ENCODE measurements around the gene EBLN2. TPM values are rescaled to one million over a fixed set of nuclear protein-coding genes. Genes with fewer than 3 reads are reported as not detected.
A peak's percentile ranks its signal among the peaks of the same experiment; 100 is the strongest.

Gene EBLN2
- total and polyA plus RNA-seq, 2 experiments from 2014 or later = 4.7 to 9.9 TPM

DNA sequence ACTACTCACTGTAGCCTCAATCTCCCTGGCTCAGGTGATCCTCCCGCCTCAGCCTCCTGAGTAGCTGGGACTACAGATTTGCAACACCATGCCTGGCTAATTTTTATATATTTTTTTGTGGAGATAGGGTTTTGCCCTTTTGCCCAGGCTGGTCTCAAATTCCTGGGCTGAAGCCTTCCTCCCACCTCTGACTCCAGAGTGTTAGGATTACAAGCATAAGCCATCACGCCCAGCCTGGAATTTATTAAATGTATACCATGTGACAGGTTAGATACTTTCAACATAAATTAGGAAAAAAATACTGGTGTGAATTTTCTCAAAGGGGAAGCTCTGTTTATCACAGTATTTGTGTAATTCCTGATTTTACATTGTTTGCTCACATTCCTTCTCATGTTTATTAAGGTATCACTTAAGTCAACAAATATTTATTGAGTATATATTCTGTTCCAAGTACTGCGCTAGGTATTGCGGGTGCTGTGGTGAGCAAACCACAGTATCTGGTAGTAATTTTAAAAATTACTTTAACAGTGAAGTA is 40.1 kb upstream of the EBLN2 start (continued):
- no peak for TF ChIP-seq CTCF (conservative IDR thresholded peaks at IDR 0.05; ENCODE audit: low read depth in 2 of 2)
- TF ChIP-seq REST (IDR thresholded peaks at IDR 0.05; ENCODE audit: unreplicated experiment) = no peak
- no peak for TF ChIP-seq EZH2phosphoT487 (IDR thresholded peaks at IDR 0.05; ENCODE audit: unreplicated experiment)
- TF ChIP-seq ZNF114 (CRISPR knock-in tag; IDR thresholded peaks at IDR 0.05) = no peak
- no peak for TF ChIP-seq EZH2 (IDR thresholded peaks at IDR 0.05; ENCODE audit: low read depth, unreplicated experiment)
- TF ChIP-seq, protein P1, sequence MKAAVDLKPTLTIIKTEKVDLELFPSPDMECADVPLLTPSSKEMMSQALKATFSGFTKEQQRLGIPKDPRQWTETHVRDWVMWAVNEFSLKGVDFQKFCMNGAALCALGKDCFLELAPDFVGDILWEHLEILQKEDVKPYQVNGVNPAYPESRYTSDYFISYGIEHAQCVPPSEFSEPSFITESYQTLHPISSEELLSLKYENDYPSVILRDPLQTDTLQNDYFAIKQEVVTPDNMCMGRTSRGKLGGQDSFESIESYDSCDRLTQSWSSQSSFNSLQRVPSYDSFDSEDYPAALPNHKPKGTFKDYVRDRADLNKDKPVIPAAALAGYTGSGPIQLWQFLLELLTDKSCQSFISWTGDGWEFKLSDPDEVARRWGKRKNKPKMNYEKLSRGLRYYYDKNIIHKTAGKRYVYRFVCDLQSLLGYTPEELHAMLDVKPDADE (IDR thresholded peaks at IDR 0.05) = no peak
- no peak for TF ChIP-seq NANOG (IDR thresholded peaks at IDR 0.05; ENCODE audit: borderline replicate concordance)
- TF ChIP-seq ZNF331 (CRISPR knock-in tag; IDR thresholded peaks at IDR 0.05; ENCODE audit: low read depth) = no peak
- no peak for TF ChIP-seq CREB1 (CRISPR knock-in tag; IDR thresholded peaks at IDR 0.05; ENCODE audit: low read depth)
- no peak for TF ChIP-seq JUNB (IDR thresholded peaks at IDR 0.05; ENCODE audit: unreplicated experiment)
- no peak for TF ChIP-seq POLR2AphosphoS5 (IDR thresholded peaks at IDR 0.05; ENCODE audit: low read depth)

DNA sequence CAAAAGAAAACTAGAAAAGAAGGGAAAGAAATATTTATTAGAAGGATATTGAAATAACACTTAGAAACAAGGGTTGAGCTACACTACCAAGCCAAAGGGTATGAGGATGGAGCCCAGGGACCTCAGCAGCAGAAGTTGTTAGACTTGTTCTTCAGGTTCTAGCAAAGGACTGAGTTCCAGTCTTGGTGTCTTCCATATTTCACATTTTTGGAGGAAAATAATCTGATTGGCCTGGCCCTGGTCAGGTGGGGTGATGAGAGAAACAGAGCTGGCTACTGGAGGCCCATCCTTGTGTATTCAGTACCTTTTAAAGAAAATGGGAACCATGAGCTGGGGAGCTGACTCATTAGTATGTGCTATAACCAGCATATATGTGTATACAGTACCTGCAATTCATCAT is 36.6 kb upstream of the EBLN2 start:
- H3K9me3 Mint-ChIP-seq = no peaks in the 10 kb centered on the region
- ATAC-seq = peak; percentile 44
- peaks cover 2% of the 10 kb centered on the region for H3K27me3 Mint-ChIP-seq (ENCODE audit: insufficient read depth, low read depth, poor library complexity)
- Histone ChIP-seq H3K4me2 (peak overlapping the region; percentile 63), H3F3A (replicated peaks; ENCODE audit: low read depth) (no peaks in the 10 kb centered on the region), H3K4me1 (ENCODE audit: insufficient read depth) (peaks cover 52% of the 10 kb centered on the region), H3K27ac (ENCODE audit: low read depth) (peak overlapping the region; percentile 63; the same call in 1 of the 2 replicates), H3K36me3 (ENCODE audit: insufficient read depth) (no peaks in the 10 kb centered on the region), H3K27me3 (ENCODE audit: insufficient read depth) (no peaks in the 10 kb centered on the region), H3K79me2 (replicated peaks; ENCODE audit: insufficient read depth) (no peaks in the 10 kb centered on the region; the same call in 1 of the 2 replicates), H3K9me2 (ENCODE audit: insufficient read depth) (no peaks in the 10 kb centered on the region), H4K20me1 (replicated peaks; ENCODE audit: insufficient read depth) (peaks cover 39% of the 10 kb centered on the region), H3K4me3 (peak overlapping the region; percentile 35), H2AFZ (no peak overlapping the region)
- peak overlapping the region; percentile 57 for H3K4me3 Mint-ChIP-seq
- H3K27ac Mint-ChIP-seq = peak overlapping the region; percentile 91
- H3K36me3 Mint-ChIP-seq (ENCODE audit: low read depth) = peaks cover 8% of the 10 kb centered on the region; the same call in 2 of the 3 replicates
- H3K4me1 Mint-ChIP-seq = peaks cover 65% of the 10 kb centered on the region
- peak; percentile 63 for DNase-seq (ENCODE audit: low spot score)
- TF ChIP-seq STAT1 (IDR thresholded peaks at IDR 0.05; ENCODE audit: unreplicated experiment) (no peak), POLR2AphosphoS5 (IDR thresholded peaks at IDR 0.05; ENCODE audit: low read depth) (no peak), EZH2phosphoT487 (IDR thresholded peaks at IDR 0.05; ENCODE audit: unreplicated experiment) (no peak), ZNF114 (CRISPR knock-in tag; IDR thresholded peaks at IDR 0.05) (no peak), EZH2 (IDR thresholded peaks at IDR 0.05; ENCODE audit: low read depth, unreplicated experiment) (no peak)
- TF ChIP-seq, protein P2, sequence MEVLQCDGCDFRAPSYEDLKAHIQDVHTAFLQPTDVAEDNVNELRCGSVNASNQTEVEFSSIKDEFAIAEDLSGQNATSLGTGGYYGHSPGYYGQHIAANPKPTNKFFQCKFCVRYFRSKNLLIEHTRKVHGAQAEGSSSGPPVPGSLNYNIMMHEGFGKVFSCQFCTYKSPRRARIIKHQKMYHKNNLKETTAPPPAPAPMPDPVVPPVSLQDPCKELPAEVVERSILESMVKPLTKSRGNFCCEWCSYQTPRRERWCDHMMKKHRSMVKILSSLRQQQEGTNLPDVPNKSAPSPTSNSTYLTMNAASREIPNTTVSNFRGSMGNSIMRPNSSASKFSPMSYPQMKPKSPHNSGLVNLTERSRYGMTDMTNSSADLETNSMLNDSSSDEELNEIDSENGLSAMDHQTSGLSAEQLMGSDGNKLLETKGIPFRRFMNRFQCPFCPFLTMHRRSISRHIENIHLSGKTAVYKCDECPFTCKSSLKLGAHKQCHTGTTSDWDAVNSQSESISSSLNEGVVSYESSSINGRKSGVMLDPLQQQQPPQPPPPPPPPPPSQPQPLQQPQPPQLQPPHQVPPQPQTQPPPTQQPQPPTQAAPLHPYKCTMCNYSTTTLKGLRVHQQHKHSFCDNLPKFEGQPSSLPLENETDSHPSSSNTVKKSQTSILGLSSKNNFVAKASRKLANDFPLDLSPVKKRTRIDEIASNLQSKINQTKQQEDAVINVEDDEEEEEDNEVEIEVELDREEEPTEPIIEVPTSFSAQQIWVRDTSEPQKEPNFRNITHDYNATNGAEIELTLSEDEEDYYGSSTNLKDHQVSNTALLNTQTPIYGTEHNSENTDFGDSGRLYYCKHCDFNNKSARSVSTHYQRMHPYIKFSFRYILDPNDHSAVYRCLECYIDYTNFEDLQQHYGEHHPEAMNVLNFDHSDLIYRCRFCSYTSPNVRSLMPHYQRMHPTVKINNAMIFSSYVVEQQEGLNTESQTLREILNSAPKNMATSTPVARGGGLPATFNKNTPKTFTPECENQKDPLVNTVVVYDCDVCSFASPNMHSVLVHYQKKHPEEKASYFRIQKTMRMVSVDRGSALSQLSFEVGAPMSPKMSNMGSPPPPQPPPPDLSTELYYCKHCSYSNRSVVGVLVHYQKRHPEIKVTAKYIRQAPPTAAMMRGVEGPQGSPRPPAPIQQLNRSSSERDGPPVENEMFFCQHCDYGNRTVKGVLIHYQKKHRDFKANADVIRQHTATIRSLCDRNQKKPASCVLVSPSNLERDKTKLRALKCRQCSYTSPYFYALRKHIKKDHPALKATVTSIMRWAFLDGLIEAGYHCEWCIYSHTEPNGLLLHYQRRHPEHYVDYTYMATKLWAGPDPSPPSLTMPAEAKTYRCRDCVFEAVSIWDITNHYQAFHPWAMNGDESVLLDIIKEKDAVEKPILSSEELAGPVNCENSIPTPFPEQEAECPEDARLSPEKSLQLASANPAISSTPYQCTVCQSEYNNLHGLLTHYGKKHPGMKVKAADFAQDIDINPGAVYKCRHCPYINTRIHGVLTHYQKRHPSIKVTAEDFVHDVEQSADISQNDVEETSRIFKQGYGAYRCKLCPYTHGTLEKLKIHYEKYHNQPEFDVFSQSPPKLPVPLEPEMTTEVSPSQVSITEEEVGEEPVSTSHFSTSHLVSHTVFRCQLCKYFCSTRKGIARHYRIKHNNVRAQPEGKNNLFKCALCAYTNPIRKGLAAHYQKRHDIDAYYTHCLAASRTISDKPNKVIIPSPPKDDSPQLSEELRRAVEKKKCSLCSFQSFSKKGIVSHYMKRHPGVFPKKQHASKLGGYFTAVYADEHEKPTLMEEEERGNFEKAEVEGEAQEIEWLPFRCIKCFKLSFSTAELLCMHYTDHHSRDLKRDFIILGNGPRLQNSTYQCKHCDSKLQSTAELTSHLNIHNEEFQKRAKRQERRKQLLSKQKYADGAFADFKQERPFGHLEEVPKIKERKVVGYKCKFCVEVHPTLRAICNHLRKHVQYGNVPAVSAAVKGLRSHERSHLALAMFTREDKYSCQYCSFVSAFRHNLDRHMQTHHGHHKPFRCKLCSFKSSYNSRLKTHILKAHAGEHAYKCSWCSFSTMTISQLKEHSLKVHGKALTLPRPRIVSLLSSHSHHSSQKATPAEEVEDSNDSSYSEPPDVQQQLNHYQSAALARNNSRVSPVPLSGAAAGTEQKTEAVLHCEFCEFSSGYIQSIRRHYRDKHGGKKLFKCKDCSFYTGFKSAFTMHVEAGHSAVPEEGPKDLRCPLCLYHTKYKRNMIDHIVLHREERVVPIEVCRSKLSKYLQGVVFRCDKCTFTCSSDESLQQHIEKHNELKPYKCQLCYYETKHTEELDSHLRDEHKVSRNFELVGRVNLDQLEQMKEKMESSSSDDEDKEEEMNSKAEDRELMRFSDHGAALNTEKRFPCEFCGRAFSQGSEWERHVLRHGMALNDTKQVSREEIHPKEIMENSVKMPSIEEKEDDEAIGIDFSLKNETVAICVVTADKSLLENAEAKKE (CRISPR knock-in tag; IDR thresholded peaks at IDR 0.05) = no peak

All from GM23338 (cell line).